ENCODE measurements around the gene JHY. TPM values are rescaled to one million over a fixed set of nuclear protein-coding genes. Genes with fewer than 3 reads are reported as not detected.

The JHY gene
- total RNA-seq = 10 to 100 TPM in 2 of 6 donors, 1 to 10 TPM in 4; 5.5 to 20.9 (median 8.8) TPM

GRCh38 chr11:122882189-122882856 lies at the start of gene JHY:
TSS of gene JHY (plus strand) at chr11:122882759. CDS start at chr11:122885850, 3,091 bp downstream.
- no peak for TF ChIP-seq CTCF (IDR thresholded peaks at IDR 0.05)
- TF ChIP-seq POLR2A (IDR thresholded peaks at IDR 0.05) = no peak
- TF ChIP-seq EP300 (IDR thresholded peaks at IDR 0.05) = no peak
- TF ChIP-seq POLR2AphosphoS5 (IDR thresholded peaks at IDR 0.05) = no peak
- WGBS, 2 donors = 28 to 33% methylated on average over 28 to 35 of the region's 39 CpGs
- H3K4me3 ChIP-seq = peak within 1 kb of the TSS; percentile 61 to 85 (median 70)
- H3K27ac ChIP-seq = peak within 1 kb of the TSS; percentile 86 to 91 (median 88)
- peaks cover 0 to 14% (median 6%) of the 10 kb centered on the region in 4 donors for H3K4me1 ChIP-seq
- DNase-seq (no peak), ATAC-seq (ENCODE audit: low FRiP score in 2 of 2) (no peak)
- H3K9me3 ChIP-seq = no peaks in the 10 kb centered on the region
- H3K27me3 ChIP-seq = no peaks in the 10 kb centered on the region
- no peaks in the 10 kb centered on the region for H3K36me3 ChIP-seq

GRCh38 chr11:122833846-122834464 lies 48.6 kb upstream of the JHY start:
- no peak overlapping the region for H3K4me3 ChIP-seq
- TF ChIP-seq POLR2AphosphoS5 (IDR thresholded peaks at IDR 0.05) (no peak), EP300 (IDR thresholded peaks at IDR 0.05) (no peak), CTCF (IDR thresholded peaks at IDR 0.05) (no peak), POLR2A (IDR thresholded peaks at IDR 0.05) (no peak)
- no peak overlapping the region for H3K27ac ChIP-seq
- no peak for DNase-seq
- peak in 1 of 2 donors; percentile 26 for ATAC-seq (ENCODE audit: low FRiP score in 2 of 2)
- no peaks in the 10 kb centered on the region for H3K36me3 ChIP-seq
- no peaks in the 10 kb centered on the region for H3K4me1 ChIP-seq
- no peaks in the 10 kb centered on the region for H3K9me3 ChIP-seq
- no peaks in the 10 kb centered on the region for H3K27me3 ChIP-seq
- 74 to 78% methylated on average over 7 of the region's 7 CpGs for WGBS, 2 donors

GRCh38 chr11:122836916-122837315 lies 45.6 kb upstream of the JHY start:
- Histone ChIP-seq H3K4me3 (no peak overlapping the region), H3K27ac (no peak overlapping the region), H3K9me3 (no peaks in the 10 kb centered on the region), H3K36me3 (no peaks in the 10 kb centered on the region), H3K27me3 (no peaks in the 10 kb centered on the region), H3K4me1 (no peaks in the 10 kb centered on the region)
- ATAC-seq (ENCODE audit: low FRiP score in 2 of 2) = no peak
- TF ChIP-seq POLR2AphosphoS5 (IDR thresholded peaks at IDR 0.05) (no peak), CTCF (IDR thresholded peaks at IDR 0.05) (no peak), EP300 (IDR thresholded peaks at IDR 0.05) (no peak), POLR2A (IDR thresholded peaks at IDR 0.05) (no peak)
- DNase-seq = no peak

- DNase-seq = no peak
- Histone ChIP-seq H3K36me3 (no peaks in the 10 kb centered on the region), H3K27ac (no peak overlapping the region), H3K27me3 (no peaks in the 10 kb centered on the region), H3K9me3 (no peaks in the 10 kb centered on the region), H3K4me3 (no peak overlapping the region), H3K4me1 (no peaks in the 10 kb centered on the region)
- 90% methylated on average over 4 of the region's 4 CpGs for WGBS, 2 donors
- TF ChIP-seq POLR2A (IDR thresholded peaks at IDR 0.05) (no peak), CTCF (IDR thresholded peaks at IDR 0.05) (no peak), EP300 (IDR thresholded peaks at IDR 0.05) (no peak), POLR2AphosphoS5 (IDR thresholded peaks at IDR 0.05) (no peak)
- no peak for ATAC-seq (ENCODE audit: low FRiP score in 2 of 2)
Observed at GRCh38 chr11:122837528-122838346, 44.8 kb upstream of the JHY start.
